Coronary artery (tissue), 2 donors: ENCODE results near the gene ABHD4.
A peak's percentile ranks its signal among the peaks of the same experiment; 100 is the strongest.

Source experiments
- DNase-seq: peaks from one replicate; pipeline ENCODE4 v3.0.0-alpha.2; 2017; ENCODE audit warnings: low spot score
- H3K27ac ChIP-seq, 2 donors: fragments of 200-600 bp; sonication (generic); one replicate each; pipeline ENCODE4 v1.5.1; 2016 to 2019
- H3K4me3 ChIP-seq: fragments of 200-600 bp; sonication (generic); 2 replicates; pipeline ENCODE4 v1.5.1; 2016; ENCODE audit warnings: mild to moderate bottlenecking, moderate library complexity
- TF ChIP-seq, protein P1 (sequence below): fragments of 200-600 bp; sonication (generic); IDR thresholded peaks from one replicate; pipeline ENCODE4 v1.5.1; 2019; ENCODE audit warnings: antibody characterized with exemption

The ABHD4 gene

DNA sequence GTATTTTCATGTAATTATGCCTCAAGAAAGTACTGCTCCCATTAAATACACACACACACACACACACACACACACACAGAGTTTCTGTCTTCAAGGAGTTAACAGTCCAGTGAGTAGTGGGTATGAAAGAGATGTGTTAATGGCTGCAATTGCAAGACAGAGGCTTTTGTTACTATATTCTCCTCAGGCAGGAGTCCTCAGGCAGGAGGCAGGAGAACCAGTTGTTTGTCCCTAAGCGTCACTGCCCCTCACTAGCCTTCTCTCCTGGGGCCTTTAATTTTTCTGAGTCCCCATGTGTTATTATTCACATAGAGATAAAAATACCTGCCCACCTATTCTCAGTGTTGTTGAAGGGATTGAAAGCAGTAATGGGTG lies 40.3 kb upstream of the ABHD4 start:
- Histone ChIP-seq H3K27ac (peak overlapping the region in 1 of 2 donors; percentile 15), H3K4me3 (no peak overlapping the region)
- no peak for DNase-seq
- TF ChIP-seq, protein P1, sequence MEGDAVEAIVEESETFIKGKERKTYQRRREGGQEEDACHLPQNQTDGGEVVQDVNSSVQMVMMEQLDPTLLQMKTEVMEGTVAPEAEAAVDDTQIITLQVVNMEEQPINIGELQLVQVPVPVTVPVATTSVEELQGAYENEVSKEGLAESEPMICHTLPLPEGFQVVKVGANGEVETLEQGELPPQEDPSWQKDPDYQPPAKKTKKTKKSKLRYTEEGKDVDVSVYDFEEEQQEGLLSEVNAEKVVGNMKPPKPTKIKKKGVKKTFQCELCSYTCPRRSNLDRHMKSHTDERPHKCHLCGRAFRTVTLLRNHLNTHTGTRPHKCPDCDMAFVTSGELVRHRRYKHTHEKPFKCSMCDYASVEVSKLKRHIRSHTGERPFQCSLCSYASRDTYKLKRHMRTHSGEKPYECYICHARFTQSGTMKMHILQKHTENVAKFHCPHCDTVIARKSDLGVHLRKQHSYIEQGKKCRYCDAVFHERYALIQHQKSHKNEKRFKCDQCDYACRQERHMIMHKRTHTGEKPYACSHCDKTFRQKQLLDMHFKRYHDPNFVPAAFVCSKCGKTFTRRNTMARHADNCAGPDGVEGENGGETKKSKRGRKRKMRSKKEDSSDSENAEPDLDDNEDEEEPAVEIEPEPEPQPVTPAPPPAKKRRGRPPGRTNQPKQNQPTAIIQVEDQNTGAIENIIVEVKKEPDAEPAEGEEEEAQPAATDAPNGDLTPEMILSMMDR, result no peak

DNA sequence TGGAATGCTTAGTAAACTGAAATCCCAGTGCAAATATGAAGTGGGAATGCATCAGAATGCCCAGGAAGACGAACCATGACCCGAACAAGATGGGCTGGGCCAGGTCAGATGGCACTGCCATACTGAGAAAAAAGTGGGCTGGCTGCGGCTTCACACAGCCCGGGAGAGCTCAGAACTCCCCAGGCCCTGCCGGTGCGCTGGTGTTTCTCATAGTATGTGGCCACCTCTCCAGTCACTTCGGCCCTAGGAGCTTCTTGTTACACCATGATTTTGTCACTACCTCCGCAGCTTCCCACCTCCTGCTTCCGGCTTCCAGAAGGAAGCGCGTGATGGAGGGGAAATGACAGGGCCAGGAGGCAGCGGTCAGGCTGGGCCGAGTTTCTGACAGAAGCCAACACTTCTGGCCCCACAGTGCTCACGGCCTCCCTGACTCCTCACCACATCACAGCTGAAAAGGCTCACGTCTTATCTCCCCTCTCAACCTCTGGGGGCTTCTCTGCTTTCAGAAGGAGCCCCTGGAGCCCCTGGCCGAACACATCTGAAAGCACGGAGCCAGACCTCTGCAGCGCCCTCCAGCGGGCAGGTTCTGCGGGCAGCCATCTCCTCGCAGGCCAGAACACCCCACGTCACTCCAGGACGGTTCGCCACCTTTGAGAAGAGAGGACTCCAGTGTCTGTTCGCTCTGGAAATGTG lies 39.7 kb upstream of the ABHD4 start:
- TF ChIP-seq, protein P1, result no peak
- no peak for DNase-seq
- H3K27ac ChIP-seq, result peak overlapping the region in 1 of 2 donors; percentile 15
- H3K4me3 ChIP-seq, result no peak overlapping the region

DNA sequence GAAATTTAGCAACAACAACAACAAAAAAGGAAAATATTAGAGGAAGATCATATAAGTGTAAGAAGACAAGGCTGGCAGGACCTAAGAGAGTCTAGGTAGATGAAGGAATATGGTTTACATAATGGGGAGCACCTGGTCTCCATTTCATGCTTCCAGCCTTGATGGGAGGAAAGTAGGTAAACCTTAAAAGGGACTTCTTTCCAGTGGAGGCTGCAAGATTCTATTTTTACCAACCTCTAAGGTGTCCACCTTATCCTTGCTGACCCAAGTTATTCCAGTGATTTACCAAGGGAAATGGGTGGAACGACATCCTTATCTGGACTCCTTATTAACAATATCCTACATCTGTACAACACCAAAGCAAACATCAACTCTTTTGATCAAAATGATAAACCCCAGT lies 39.1 kb upstream of the ABHD4 start:
- TF ChIP-seq, protein P1, result no peak
- Histone ChIP-seq H3K27ac (peak overlapping the region in 1 of 2 donors; percentile 24), H3K4me3 (no peak overlapping the region)
- no peak for DNase-seq

DNA sequence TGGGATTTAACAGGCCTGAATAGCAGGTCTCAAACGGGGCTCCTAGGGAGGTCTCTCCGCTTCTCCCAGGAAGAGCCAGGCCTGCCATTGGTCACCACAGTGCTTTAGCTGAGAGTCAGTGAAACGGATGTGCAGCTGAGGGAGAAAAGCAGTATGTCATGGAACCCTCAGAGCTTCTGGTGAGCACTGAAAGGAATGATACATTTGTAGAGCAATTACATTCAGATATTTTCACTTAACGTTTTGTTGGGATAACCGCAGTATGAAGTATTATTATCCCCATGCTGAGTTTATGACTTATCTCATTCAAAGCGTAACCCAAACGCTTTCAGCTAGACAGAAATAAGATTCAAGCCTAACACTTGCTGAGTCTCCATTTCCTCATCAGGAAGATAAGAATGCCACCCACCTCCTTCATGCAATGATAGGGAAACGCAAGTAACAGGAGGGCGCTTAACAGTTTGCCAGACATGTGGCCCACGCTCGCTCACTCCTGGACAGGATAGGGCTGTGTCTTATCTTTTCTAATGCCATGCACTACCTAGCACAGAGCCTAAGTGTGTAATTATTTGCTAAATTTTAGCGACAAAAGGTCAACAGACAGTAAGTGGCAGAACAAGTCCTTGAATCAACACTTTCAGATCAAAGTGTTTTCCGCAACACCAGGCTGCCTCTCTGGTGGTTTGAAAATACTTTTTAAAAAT lies 37.3 kb upstream of the ABHD4 start:
- Histone ChIP-seq H3K27ac (peak overlapping the region in 1 of 2 donors; percentile 10), H3K4me3 (no peak overlapping the region)
- TF ChIP-seq, protein P1, result no peak
- no peak for DNase-seq

DNA sequence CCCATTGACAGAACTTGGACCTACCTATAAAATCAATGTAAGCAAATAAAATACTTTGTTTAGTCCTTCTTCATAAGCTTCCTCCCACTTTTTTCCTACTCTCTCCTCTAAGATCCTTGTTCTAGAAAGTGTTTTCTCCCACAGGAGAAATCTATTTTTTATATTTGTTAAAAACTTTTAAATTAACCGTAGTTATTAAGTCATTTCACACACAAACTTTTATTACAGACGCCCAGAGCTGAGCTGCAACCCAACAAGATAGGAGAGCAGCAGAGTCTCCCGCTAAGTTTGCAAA lies 36.8 kb upstream of the ABHD4 start:
- no peak for DNase-seq
- TF ChIP-seq, protein P1, result no peak
- H3K4me3 ChIP-seq, result no peak overlapping the region
- H3K27ac ChIP-seq, result no peak overlapping the region

DNA sequence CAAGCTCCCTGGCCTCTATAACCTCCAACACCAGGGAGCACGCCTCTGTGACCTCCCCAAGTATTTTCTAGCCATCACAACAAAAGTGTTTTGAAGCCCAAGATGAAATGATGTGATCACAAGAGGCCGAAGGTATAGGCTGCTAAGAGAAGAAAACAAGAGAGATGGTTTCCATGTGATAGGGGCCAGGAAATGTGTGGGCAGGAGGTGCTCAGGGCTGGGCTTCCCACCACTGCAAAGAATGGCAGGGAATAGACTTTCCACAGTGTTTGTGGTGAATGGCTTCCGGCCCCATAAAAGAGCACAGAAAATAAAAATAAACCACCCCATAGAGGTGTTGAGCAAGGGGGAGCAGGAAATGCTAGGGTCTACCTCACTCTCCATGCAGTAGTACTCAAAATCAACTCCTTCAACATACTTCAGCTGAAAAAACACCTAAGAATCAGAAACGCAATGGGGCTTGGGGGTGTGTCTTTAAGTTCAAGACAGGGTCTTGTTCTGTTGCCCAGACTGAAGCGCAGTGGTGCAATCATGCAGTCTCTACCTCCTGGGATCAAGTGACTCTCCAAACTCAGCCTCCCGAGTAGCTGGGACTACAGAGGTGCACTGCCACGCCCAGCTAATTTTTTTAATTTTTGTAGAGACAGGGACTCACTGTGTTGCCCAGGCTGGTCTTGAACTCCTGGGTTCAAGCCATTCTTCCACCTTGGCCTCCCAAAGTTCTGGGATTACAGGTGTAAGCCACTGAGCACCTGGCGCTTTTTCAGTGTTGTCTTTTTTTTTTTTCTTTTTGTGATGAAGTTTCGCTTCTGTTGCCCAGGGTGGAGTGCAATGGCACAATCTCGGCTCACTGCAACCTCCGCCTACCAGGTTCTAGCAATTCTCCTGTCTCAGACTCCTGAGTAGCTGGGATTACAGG lies 36.2 kb upstream of the ABHD4 start:
- DNase-seq, result no peak
- TF ChIP-seq, protein P1, result no peak
- Histone ChIP-seq H3K27ac (peak overlapping the region in 1 of 2 donors; percentile 49), H3K4me3 (no peak overlapping the region)
